Adipose tissue (tissue), 3 donors: Measurements from ENCODE around the gene DERL3. TPM values are rescaled to one million over a fixed set of nuclear protein-coding genes. Genes with fewer than 3 reads are reported as not detected.

Experiments used
- H3K27ac ChIP-seq: one replicate; pipeline ENCODE4 v1.5.1; 2013; ENCODE audit warnings: low read depth, low read length
- WGBS, 3 donors: extraction: QIAGEN DNeasy Blood & Tissue Kit; methylation state at CpG; one replicate each; pipeline ENCODE4 v1.1.7; 2013; 5-methylcytosine and 5-hydroxymethylcytosine counted together
- polyA plus RNA-seq, 3 donors: library from polyadenylated mRNA; stranded (reverse); fragments of 200-250 nt; gene quantifications; one replicate each; pipeline ENCODE4 v1.2.3, GENCODE V29; 2013
- donor health status: healthy with polysubstance abuse.
- donor health status: Bipolar disorder and iron deficiency.
- donor health status: healthy.

Gene DERL3
- polyA plus RNA-seq, 3 donors, result 0.79 to 26.4 (median 1.9) TPM

GRCh38 chr22:23834793-23835483 lies 3.9 kb downstream of the DERL3 start:
- 47 to 89% (median 80%) methylated on average over 10 of the region's 10 CpGs for WGBS, 3 donors

GRCh38 chr22:23834406-23834792 lies 4.4 kb downstream of the DERL3 start:
- no peak overlapping the region for H3K27ac ChIP-seq
- WGBS, 3 donors, result 86 to 93% (median 90%) methylated on average over 3 of the region's 3 CpGs

More at GRCh38 chr22:23834793-23835483, 3.9 kb downstream of the DERL3 start:
- no peak overlapping the region for H3K27ac ChIP-seq

DNA sequence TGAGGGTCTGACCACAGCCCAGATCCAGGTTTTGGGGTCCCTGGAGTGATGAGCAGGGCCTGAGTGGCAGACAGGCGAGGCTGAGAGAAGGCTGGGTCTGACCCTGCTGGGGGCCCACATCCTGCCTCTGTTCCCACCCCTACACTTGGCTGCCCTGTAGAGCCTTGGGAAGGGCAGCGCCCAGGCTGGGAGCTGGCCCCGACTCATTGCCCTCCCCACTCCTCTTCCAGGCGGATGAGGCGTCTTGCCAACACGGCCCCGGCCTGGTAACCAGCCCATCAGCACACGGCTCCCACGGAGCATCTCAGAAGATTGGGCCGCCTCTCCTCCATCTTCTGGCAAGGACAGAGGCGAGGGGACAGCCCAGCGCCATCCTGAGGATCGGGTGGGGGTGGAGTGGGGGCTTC lies 4.9 kb downstream of the DERL3 start:
- 64 to 84% (median 83%) methylated on average over 13 of the region's 13 CpGs for WGBS, 3 donors

DNA sequence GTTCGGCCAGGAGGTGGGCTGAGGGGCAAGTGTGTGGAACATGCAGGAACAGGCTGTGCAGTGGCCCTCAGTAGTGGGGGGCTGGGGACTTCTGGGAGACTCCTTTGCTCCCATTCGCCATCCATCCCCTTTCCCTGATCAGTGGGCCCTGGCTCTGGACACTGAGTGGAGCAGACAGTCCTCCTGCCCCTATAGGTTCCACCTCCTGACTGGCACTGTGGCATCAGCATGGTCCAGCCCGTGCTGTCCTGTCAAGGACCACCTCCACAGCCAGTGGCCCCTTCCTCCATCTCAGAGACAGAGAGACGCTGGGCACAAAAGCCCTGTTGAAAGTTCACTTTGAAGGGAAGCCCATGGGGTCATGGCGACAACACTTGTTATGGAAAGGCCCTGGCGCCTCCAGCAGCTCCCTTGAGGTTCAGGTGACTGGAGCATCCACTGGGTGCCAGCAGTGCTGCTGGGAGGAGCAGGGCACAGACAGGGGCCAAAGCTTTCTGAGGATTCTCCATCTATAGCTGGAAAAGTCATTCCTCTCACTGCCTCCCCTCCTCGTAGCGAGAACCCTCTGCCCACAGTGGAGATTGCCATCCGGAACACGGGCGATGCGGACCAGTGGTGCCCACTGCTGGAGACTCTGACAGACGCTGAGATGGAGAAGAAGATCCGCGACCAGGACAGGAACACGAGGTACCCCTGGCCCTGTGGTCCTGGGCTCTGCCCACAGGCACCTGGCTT lies 5.6 kb downstream of the DERL3 start:
- 89 to 92% (median 91%) methylated on average over 16 of the region's 16 CpGs for WGBS, 3 donors
- H3K27ac ChIP-seq, result no peak overlapping the region

More for the DNA sequence above, 4.9 kb downstream of the DERL3 start:
- no peak overlapping the region for H3K27ac ChIP-seq

DNA sequence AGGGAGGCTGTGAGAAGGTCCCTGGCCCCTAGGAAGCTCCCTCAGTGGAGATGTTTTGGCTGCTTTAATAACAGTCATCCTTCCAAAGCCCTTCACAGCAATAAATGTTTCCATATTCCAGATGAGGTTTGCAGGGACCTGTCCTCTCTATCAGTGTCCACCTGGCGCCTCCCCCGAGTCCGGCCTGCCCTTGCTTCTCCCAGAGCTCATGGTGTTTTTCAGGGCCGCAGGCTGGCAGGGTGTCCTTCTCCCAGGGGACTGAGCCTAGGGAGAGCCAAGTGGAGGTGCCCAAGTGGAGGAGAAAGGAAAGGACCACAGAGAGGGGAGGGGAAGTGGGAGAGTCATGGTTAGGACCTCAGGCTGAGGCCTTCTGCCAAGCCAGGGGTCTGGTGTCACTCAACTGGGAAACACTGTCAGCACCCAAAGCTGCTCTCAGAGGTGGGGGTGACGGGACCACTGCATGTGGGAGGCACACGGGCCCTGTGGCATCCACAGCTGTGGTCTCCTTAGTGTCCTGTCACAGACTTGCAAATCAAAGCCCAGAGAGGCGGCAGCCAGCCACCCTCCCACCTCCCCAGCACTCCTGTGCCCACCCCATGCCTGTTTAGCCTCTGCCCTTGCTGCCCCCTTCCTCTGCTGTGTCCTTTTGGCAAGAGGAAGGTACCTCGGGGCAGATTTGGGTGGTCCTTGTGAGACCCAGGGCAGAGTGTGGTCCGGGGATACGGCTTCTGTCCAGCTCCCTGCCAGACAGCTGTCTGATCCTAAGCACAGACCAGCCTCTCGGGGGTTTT lies 6.4 kb downstream of the DERL3 start:
- 77 to 89% (median 80%) methylated on average over 11 of the region's 11 CpGs for WGBS, 3 donors
- no peak overlapping the region for H3K27ac ChIP-seq

GRCh38 chr22:23831781-23832180 lies 7.0 kb downstream of the DERL3 start:
- 83 to 90% (median 88%) methylated on average over 10 of the region's 10 CpGs for WGBS, 3 donors

GRCh38 chr22:23831261-23831660 lies 7.5 kb downstream of the DERL3 start:
- 86 to 94% (median 92%) methylated on average over 8 of the region's 8 CpGs for WGBS, 3 donors
- no peak overlapping the region for H3K27ac ChIP-seq

More at GRCh38 chr22:23831781-23832180, 7.0 kb downstream of the DERL3 start:
- no peak overlapping the region for H3K27ac ChIP-seq

- 66 to 89% (median 67%) methylated on average over 7 of the region's 7 CpGs for WGBS, 3 donors
- H3K27ac ChIP-seq, result no peak overlapping the region
Observed at GRCh38 chr22:23829845-23830372, 8.9 kb downstream of the DERL3 start.

- 88 to 92% (median 91%) methylated on average over 9 to 10 of the region's 10 CpGs for WGBS, 3 donors
Observed at GRCh38 chr22:23828800-23829680, 9.8 kb downstream of the DERL3 start.

DNA sequence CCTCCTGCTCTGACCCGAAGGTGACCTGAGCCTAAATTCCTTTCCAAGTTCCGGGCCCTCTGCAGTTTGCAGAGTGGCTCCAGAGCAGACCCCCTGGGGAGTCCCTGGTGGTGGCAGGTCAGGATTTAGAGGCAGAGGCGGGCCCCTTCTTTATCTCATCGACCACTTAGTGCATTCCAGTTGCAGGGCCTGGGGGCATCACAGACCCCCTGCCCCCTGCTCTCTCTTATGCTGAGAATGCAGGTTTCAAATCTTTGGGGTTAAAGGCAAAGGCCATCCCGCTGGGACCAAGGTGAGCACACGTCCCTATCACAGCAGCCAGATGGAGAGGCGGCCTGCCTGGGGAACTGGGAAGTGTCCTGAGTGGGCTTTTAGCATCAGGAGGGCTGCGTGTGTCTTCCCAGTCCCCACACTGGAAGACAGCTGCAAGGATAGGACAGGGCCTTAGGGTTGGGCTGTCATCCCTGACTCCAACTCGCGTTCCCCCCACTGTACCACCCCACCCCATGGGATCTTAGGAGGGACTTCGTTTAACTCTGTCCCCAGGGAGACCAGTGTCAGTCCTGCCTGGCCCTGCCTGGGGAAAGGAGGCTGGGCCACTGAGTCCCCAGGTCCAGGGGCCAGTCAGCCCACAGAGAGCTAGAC lies 11.3 kb downstream of the DERL3 start:
- H3K27ac ChIP-seq, result no peak overlapping the region
- 77 to 86% (median 84%) methylated on average over 11 of the region's 11 CpGs for WGBS, 3 donors

More at GRCh38 chr22:23828800-23829680, 9.8 kb downstream of the DERL3 start:
- H3K27ac ChIP-seq, result no peak overlapping the region

- whole genome bisulfite sequencing, 3 donors, result 66 to 84% (median 76%) methylated on average over 14 to 15 of the region's 15 CpGs
- H3K27ac ChIP-seq, result no peak overlapping the region
Observed at GRCh38 chr22:23826510-23827350, 12.1 kb downstream of the DERL3 start.

DNA sequence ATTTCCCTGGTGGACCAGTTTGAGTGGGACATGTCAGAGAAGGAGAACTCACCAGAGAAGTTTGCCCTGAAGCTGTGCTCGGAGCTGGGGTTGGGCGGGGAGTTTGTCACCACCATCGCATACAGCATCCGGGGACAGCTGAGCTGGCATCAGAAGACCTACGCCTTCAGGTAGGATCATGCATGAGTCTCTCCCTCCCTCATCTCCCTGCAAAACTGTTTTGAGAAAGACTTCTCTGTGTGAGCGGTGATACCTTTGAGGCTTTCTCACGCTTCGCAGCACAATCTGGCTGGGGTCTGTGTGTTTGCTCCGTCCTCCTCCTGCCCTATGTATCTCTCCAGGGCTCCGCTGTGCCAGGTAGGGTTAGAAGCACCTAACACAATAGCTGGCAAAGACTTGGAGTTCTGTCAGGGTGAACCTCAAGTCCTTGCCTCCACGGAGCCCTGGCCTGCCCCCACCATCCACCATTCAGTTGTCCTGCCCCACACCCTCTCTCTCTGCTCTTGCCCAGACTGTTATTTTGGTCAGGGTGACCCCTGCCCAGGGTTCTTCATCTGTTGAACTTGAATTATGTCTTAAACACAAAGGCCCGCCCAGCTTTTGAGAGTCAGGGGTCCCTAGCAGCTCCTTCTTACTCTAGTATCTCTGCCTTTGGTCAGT lies 13.4 kb downstream of the DERL3 start:
- no peak overlapping the region for H3K27ac ChIP-seq
- WGBS, 3 donors, result 94 to 95% (median 94%) methylated on average over 12 of the region's 12 CpGs

GRCh38 chr22:23824476-23825245 lies 14.1 kb downstream of the DERL3 start:
- 87 to 91% (median 89%) methylated on average over 13 of the region's 13 CpGs for WGBS, 3 donors
- H3K27ac ChIP-seq, result no peak overlapping the region

DNA sequence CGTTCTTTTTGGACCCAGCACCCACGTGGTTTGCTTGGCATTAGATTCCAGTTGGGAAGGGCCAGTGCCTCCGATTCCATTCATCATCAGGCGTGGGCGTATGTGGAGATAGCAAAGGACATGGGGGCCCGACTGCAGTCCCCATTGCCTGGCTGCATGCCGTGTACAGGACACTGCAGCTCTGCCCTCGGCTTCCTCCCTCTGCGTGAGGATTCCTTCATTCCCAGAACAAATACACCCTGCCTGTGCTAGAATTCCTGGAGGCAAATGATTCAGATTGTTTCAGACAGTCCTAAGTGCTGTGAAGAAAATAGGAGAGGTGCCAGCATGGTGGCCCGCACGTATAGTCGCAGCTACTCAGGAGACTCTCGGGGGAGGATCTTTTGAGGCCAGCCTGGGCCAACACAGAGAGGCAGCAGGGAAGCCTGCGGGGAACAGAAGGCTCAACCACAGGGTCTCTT lies 15.4 kb downstream of the DERL3 start:
- no peak overlapping the region for H3K27ac ChIP-seq
- 74 to 86% (median 75%) methylated on average over 14 of the region's 14 CpGs for WGBS, 3 donors

DNA sequence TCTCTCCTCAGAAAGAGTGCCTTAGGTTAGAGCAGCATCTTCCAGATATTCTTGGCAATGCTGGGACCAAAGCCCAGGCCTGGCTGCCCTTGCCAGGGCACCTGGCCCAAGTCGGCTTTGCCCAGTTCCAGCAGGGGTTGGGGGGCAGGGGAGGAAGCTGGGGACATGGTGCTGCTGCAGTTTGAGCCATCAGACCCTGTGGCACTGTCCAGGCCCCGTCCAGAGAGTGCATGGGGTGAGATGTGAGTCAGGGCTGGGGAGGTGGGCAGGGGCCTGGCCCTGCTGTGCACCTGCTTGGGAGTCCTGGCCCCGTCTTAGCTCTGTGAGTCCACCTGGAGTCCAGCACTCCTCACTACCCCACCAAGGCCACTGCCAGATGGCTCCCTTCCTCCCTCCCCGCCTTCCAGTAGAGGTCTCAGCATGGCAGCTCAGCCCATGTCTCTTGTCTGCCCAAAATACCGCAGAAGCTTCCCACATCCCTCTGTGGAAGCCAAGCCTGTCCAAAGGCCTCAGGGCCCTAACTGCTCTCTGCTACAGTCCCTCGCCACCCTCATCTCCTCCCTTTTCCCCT lies 16.6 kb downstream of the DERL3 start:
- 68 to 78% (median 77%) methylated on average over 6 of the region's 6 CpGs for WGBS, 3 donors
- no peak overlapping the region for H3K27ac ChIP-seq
